ENCODE data around the gene DOCK4. TPM values are rescaled to one million over a fixed set of nuclear protein-coding genes. Genes with fewer than 3 reads are reported as not detected.

The DOCK4 gene
- total RNA-seq, 4 donors from 2014 or later: 8.2 to 9.0 (median 8.6) TPM

DNA sequence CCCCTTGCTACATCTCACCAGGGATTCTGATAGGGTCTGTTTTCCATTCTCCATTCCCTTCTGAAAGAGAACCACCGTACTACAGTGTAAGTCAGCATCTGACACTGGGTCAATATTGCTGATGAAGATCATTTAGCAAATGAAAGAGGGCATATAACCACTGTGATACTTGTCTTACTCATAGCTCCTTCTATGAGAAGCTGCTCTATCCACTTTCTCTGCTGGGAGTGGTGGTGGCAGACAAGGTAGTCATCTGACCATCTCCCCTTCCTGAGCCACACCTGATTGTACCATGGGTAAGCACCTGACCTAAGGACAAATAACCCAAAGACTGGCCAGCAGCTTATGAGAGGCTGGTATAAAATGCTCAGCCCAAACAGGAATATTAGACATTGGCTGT is 220.4 kb downstream of the DOCK4 start:
- WGBS, 2 donors: 86 to 97% methylated on average over 1 of the region's 1 CpG
- TF ChIP-seq POLR2A (IDR thresholded peaks at IDR 0.05): no peak
- TF ChIP-seq, protein P1, sequence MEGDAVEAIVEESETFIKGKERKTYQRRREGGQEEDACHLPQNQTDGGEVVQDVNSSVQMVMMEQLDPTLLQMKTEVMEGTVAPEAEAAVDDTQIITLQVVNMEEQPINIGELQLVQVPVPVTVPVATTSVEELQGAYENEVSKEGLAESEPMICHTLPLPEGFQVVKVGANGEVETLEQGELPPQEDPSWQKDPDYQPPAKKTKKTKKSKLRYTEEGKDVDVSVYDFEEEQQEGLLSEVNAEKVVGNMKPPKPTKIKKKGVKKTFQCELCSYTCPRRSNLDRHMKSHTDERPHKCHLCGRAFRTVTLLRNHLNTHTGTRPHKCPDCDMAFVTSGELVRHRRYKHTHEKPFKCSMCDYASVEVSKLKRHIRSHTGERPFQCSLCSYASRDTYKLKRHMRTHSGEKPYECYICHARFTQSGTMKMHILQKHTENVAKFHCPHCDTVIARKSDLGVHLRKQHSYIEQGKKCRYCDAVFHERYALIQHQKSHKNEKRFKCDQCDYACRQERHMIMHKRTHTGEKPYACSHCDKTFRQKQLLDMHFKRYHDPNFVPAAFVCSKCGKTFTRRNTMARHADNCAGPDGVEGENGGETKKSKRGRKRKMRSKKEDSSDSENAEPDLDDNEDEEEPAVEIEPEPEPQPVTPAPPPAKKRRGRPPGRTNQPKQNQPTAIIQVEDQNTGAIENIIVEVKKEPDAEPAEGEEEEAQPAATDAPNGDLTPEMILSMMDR (IDR thresholded peaks at IDR 0.05): no peak
- intact Hi-C loops (cut with DNase I; ENCODE audit: low total_unique reads): no loop called here

GRCh38 chr7:111982804-111983203 is 223.4 kb downstream of the DOCK4 start:
- intact Hi-C loops (cut with DNase I; ENCODE audit: low total_unique reads): no loop called here
- no peak for DNase-seq (ENCODE audit: low spot score in 2 of 2)
- TF ChIP-seq, protein P1 (IDR thresholded peaks at IDR 0.05): no peak
- no peak for TF ChIP-seq POLR2A (IDR thresholded peaks at IDR 0.05)
- 76 to 80% methylated on average over 2 of the region's 2 CpGs for WGBS, 2 donors
- no peak overlapping the region for H3K4me3 ChIP-seq (ENCODE audit: low read depth, poor library complexity, severe bottlenecking)

More for the DNA sequence above, 220.4 kb downstream of the DOCK4 start:
- no peak for DNase-seq (ENCODE audit: low spot score in 2 of 2)
- H3K4me3 ChIP-seq (ENCODE audit: low read depth, poor library complexity, severe bottlenecking): no peak overlapping the region

DNA sequence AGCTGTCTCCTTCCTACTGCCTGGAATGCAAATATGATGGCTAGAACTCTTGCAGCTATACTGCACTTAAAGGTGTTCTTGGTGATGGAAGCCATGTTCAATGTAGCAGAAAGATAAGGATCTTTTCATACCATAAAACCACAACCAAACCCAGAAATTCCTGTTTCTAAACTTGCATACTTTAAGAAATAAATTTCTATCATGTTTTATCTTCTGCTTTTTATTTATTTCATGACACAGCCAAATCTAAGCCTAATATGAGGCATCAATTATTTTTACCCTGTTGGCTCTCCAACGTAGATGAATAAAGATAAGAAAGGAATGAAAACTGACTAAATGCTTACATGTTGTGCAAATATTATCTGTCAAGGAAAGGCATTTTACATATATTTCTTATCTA is 224.1 kb downstream of the DOCK4 start:
- no peak overlapping the region for H3K4me3 ChIP-seq (ENCODE audit: low read depth, poor library complexity, severe bottlenecking)
- no peak for TF ChIP-seq POLR2A (IDR thresholded peaks at IDR 0.05)
- TF ChIP-seq, protein P1 (IDR thresholded peaks at IDR 0.05): no peak
- no peak for DNase-seq (ENCODE audit: low spot score in 2 of 2)
- intact Hi-C loops (cut with DNase I; ENCODE audit: low total_unique reads): no loop called here
- WGBS, 2 donors: 47 to 69% methylated on average over 1 of the region's 1 CpG

- intact Hi-C loops (cut with DNase I; ENCODE audit: low total_unique reads): no loop called here
- H3K4me3 ChIP-seq (ENCODE audit: low read depth, poor library complexity, severe bottlenecking): no peak overlapping the region
Observed at GRCh38 chr7:111980725-111981124, 225.5 kb downstream of the DOCK4 start.

DNA sequence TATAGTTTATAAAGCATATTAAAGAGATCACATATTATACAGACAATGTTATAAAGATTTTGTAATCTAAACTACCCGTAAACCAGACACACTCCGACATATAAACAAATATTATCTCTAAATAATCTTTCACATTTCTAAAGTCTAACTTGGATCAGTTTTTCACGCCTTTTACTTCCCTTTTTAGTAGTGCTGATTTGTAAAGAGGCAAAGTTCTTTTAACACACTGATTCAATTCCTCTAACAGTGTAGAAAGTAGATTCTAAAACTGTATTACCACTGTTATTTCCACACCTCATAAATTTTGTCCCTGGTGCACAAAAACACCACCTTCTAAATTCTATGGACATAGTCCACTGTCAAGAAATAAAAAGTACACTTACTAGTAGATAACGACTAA is 230.9 kb downstream of the DOCK4 start:
- TF ChIP-seq, protein P1 (IDR thresholded peaks at IDR 0.05): no peak
- no peak for TF ChIP-seq POLR2A (IDR thresholded peaks at IDR 0.05)
- 89 to 90% methylated on average over 4 of the region's 4 CpGs for WGBS, 2 donors
- no peak for DNase-seq (ENCODE audit: low spot score in 2 of 2)
- intact Hi-C loops (cut with DNase I; ENCODE audit: low total_unique reads): no loop called here
- H3K4me3 ChIP-seq (ENCODE audit: low read depth, poor library complexity, severe bottlenecking): no peak overlapping the region

More at GRCh38 chr7:111980725-111981124, 225.5 kb downstream of the DOCK4 start:
- 83% methylated on average over 1 of the region's 1 CpG for WGBS, 2 donors
- DNase-seq (ENCODE audit: low spot score in 2 of 2): no peak
- TF ChIP-seq, protein P1 (IDR thresholded peaks at IDR 0.05): no peak
- TF ChIP-seq POLR2A (IDR thresholded peaks at IDR 0.05): no peak

GRCh38 chr7:111960984-111961383 is 245.2 kb downstream of the DOCK4 start:
- TF ChIP-seq, protein P1 (IDR thresholded peaks at IDR 0.05): no peak
- TF ChIP-seq POLR2A (IDR thresholded peaks at IDR 0.05): no peak
- intact Hi-C loops (cut with DNase I; ENCODE audit: low total_unique reads): no loop called here
- H3K4me3 ChIP-seq (ENCODE audit: low read depth, poor library complexity, severe bottlenecking): no peak overlapping the region
- no peak for DNase-seq (ENCODE audit: low spot score in 2 of 2)
- WGBS, 2 donors: 86 to 93% methylated on average over 5 of the region's 5 CpGs
